IMR-90 (cell line): ENCODE data around the gene TNNI2. TPM values are rescaled to one million over a fixed set of nuclear protein-coding genes. Genes with fewer than 3 reads are reported as not detected.

ENCODE experiments used
- ATAC-seq: fragments of 200-7000 bp; cut with Tn5 transposase; 2 replicates; pipeline ENCODE4 v1.9.1; 2020; ENCODE audit warnings: low read depth, mild to moderate bottlenecking, moderate library complexity
- BruUV-seq: library from RNA; stranded (reverse); fragments of 400-500 nt; replicated peaks from 2 replicates; lab custom pipeline; 2021; lab: Mats Ljungman, UMichigan
- CTCF ChIA-PET: fragments of 300-600 bp; formaldehyde crosslinking; extraction: SDS; loops from one replicate; lab custom pipeline; 2021; ENCODE audit warnings: antibody characterized with exemption; lab: Yijun Ruan, JAX
- POLR2A ChIA-PET: fragments of 300-600 bp; sonication (Branson Sonifier 250); formaldehyde crosslinking; loops from one replicate; lab custom pipeline; 2022; ENCODE audit warnings: antibody characterized with exemption; ENCODE audit not compliant: unreplicated experiment; lab: Charles Lee
- DNase-seq: peaks from one replicate; pipeline ENCODE4 v3.0.0; 2013
- H2AFZ ChIP-seq: replicated peaks from 2 replicates; pipeline ENCODE3; 2013; ENCODE audit warnings: low read length, mild to moderate bottlenecking; ENCODE audit not compliant: poor library complexity
- H2AK5ac ChIP-seq: 2 replicates; pipeline ENCODE4 v1.6.1; 2013; ENCODE audit warnings: low read depth, low read length, inconsistent platforms
- H2AK9ac ChIP-seq: replicated peaks from 2 replicates; pipeline ENCODE3; 2013; ENCODE audit warnings: mild to moderate bottlenecking, low read depth, low read length, moderate library complexity; ENCODE audit not compliant: poor library complexity
- H2BK120ac ChIP-seq: 2 replicates; pipeline ENCODE4 v1.6.1; 2013; ENCODE audit warnings: low read depth, low read length, inconsistent platforms
- H2BK15ac ChIP-seq: 3 replicates; pipeline ENCODE4 v1.6.1; 2013; ENCODE audit warnings: low read depth, low read length, inconsistent platforms
- H2BK20ac ChIP-seq: 2 replicates; pipeline ENCODE4 v1.6.1; 2013; ENCODE audit warnings: low read depth, mild to moderate bottlenecking, inconsistent platforms, low read length, moderate library complexity
- H2BK5ac ChIP-seq: 2 replicates; pipeline ENCODE4 v1.6.1; 2013; ENCODE audit warnings: mild to moderate bottlenecking, low read depth, low read length, inconsistent platforms; ENCODE audit not compliant: poor library complexity, severe bottlenecking
- H3K14ac ChIP-seq: replicated peaks from 2 replicates; pipeline ENCODE4 v1.6.1; 2013; ENCODE audit warnings: low read depth, low read length, inconsistent platforms
- H3K18ac ChIP-seq: 2 replicates; pipeline ENCODE4 v1.6.1; 2013; ENCODE audit warnings: low read depth, low read length, control low read depth
- H3K23ac ChIP-seq: 2 replicates; pipeline ENCODE4 v1.6.1; 2013; ENCODE audit warnings: low read depth, low read length, inconsistent platforms
- H3K27ac ChIP-seq: 2 replicates; pipeline ENCODE4 v1.5.1; 2013; ENCODE audit warnings: mild to moderate bottlenecking, control low read depth, low read length; ENCODE audit not compliant: insufficient read depth
- H3K27me3 ChIP-seq: 2 replicates; pipeline ENCODE4 v1.6.1; 2013; ENCODE audit warnings: low read length; ENCODE audit not compliant: control insufficient read depth, insufficient read depth
- H3K36me3 ChIP-seq: 2 replicates; pipeline ENCODE4 v1.6.1; 2013; ENCODE audit warnings: low read length, mixed read lengths; ENCODE audit not compliant: control insufficient read depth, insufficient read depth
- H3K4ac ChIP-seq: 2 replicates; pipeline ENCODE4 v1.6.1; 2013; ENCODE audit warnings: low read depth, low read length, inconsistent platforms
- H3K4me1 ChIP-seq: 2 replicates; pipeline ENCODE4 v1.6.1; 2013; ENCODE audit warnings: low read length, mixed read lengths; ENCODE audit not compliant: control insufficient read depth, insufficient read depth
- H3K4me2 ChIP-seq: 2 replicates; pipeline ENCODE4 v1.6.1; 2013; ENCODE audit warnings: low read depth, mild to moderate bottlenecking, control low read depth, low read length, moderate library complexity
- H3K4me3 ChIP-seq: 2 replicates; pipeline ENCODE4 v1.5.1; 2013; ENCODE audit warnings: low read depth, mild to moderate bottlenecking, control low read depth, low read length, moderate library complexity; ENCODE audit not compliant: insufficient read depth
- H3K56ac ChIP-seq: 2 replicates; pipeline ENCODE4 v1.6.1; 2013; ENCODE audit warnings: low read length, inconsistent platforms; ENCODE audit not compliant: insufficient read depth; ENCODE audit errors: extremely low read depth
- H3K79me1 ChIP-seq, 2 experiments: 2 replicates each; pipeline ENCODE4 v1.6.1; 2013; ENCODE audit warnings: low read length in 2 of 2, inconsistent platforms in 1 of 2, low read depth in 1 of 2
- H3K9ac ChIP-seq: 2 replicates; pipeline ENCODE4 v1.6.1; 2013; ENCODE audit warnings: low read depth, low read length, control low read depth
- H3K9me1 ChIP-seq: 2 replicates; pipeline ENCODE4 v1.6.1; 2013; ENCODE audit warnings: low read length, inconsistent platforms; ENCODE audit not compliant: insufficient read depth
- H3K9me3 ChIP-seq: 2 replicates; pipeline ENCODE4 v1.6.1; 2013; ENCODE audit warnings: low read length; ENCODE audit not compliant: control insufficient read depth, insufficient read depth
- H4K20me1 ChIP-seq: 2 replicates; pipeline ENCODE4 v1.6.1; 2013; ENCODE audit warnings: low read length, inconsistent platforms; ENCODE audit not compliant: insufficient read depth
- H4K5ac ChIP-seq: 2 replicates; pipeline ENCODE4 v1.6.1; 2013; ENCODE audit warnings: mild to moderate bottlenecking, low read depth, low read length, control low read depth
- H4K8ac ChIP-seq, 2 experiments: 2 replicates each; pipeline ENCODE4 v1.6.1; 2013; ENCODE audit warnings: low read depth in 2 of 2, low read length in 2 of 2, control low read depth in 1 of 2, inconsistent platforms in 1 of 2
- H4K91ac ChIP-seq: 2 replicates; pipeline ENCODE4 v1.6.1; 2013; ENCODE audit warnings: low read depth, low read length, inconsistent platforms; ENCODE audit not compliant: insufficient read depth
- MAZ ChIP-seq: IDR thresholded peaks from 2 replicates; pipeline ENCODE4 v1.6.1; 2012; ENCODE audit warnings: low read depth, mild to moderate bottlenecking, low read length, improper control_type of control experiment, moderate library complexity, borderline replicate concordance
- RAD21 ChIP-seq: IDR thresholded peaks from 2 replicates; pipeline ENCODE4 v1.6.1; 2012; ENCODE audit warnings: low read length, improper control_type of control experiment
- RCOR1 ChIP-seq: IDR thresholded peaks from 2 replicates; pipeline ENCODE4 v1.6.1; 2012; ENCODE audit warnings: mild to moderate bottlenecking, low read length, improper control_type of control experiment; ENCODE audit not compliant: insufficient replicate concordance
- SMC3 ChIP-seq: fragments of 150-350 bp; IDR thresholded peaks from 2 replicates; pipeline ENCODE4 v1.6.1; 2016; ENCODE audit warnings: low read depth, mild to moderate bottlenecking, antibody characterized with exemption, low read length, moderate library complexity
- WGBS, 2 experiments: methylation state at CpG; one replicate each; pipeline versions ENCODE4 v1.1.5 to v1.1.7; 2013; ENCODE audit warnings: missing lambda C conversion rate in 2 of 2; ENCODE audit not compliant: insufficient read length in 1 of 2; ENCODE audit errors: extremely low coverage in 2 of 2; 5-methylcytosine and 5-hydroxymethylcytosine counted together
- dilution Hi-C: fragments of 300-500 bp; cut with HindIII; formaldehyde crosslinking; loops from one replicate; pipeline ENCODE4 v1.14.3; 2018; ENCODE audit warnings: low sequenced_read_pairs; ENCODE audit not compliant: unreplicated experiment
- in situ Hi-C: fragments of 300-500 bp; cut with MboI; formaldehyde crosslinking; loops from 3 replicates; pipeline ENCODE4 v1.14.3; 2019; ENCODE audit warnings: low sequenced_read_pairs, inconsistent platforms, mixed read lengths
- intact Hi-C: fragments of 100-400 bp; cut with micrococcal nuclease; formaldehyde crosslinking; loops from 2 replicates; pipeline ENCODE4 v1.10.0; 2022
- polyA plus RNA-seq, 3 experiments: library from polyadenylated mRNA; depleted of rRNA; stranded (reverse); fragments of >200 nt; gene quantifications; 2 replicates each; pipeline ENCODE4 v1.2.3, GENCODE V29; 2012; ENCODE audit warnings: low replicate concordance in 1 of 3
- total RNA-seq: library from RNA; depleted of rRNA; stranded (reverse); fragments of >200 nt; gene quantifications from 2 replicates; pipeline ENCODE4 v1.2.3, GENCODE V29; 2012

Gene TNNI2
- total and polyA plus RNA-seq, 2 of the 4 experiments (the other 2 are of a cell fraction), result not detected

DNA sequence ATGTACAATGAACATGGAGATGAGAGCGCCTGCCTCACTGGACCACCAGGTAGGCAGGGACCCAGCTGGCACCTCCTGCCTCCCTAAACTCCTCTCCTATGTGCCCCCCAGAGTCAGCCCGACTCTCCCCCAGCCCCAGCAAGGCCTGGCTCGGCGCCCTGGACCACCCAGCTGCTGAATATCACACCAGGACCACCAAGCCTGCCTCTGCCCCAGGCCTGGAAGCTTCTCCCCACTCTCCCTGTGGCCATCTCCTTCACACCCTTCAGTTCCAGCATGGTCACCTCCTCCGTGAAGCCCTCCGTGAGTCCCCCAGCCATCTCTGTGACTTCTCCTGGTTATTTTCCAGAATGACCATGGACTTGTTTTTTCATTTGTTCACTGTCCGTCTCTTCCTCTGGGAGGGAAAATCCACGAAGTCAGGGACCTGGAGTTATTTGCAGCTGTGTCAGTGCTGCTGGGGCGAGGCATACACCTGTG, 7.7 kb downstream of the TNNI2 start:
- Histone ChIP-seq H3K14ac (no peak overlapping the region), H4K5ac (no peak overlapping the region), H2BK5ac (no peak overlapping the region), H4K91ac (no peak overlapping the region), H3K23ac (no peak overlapping the region), H3K36me3 (no peaks in the 10 kb centered on the region), H3K27ac (no peak overlapping the region), H3K9me1 (no peaks in the 10 kb centered on the region), H4K20me1 (no peaks in the 10 kb centered on the region), H3K4me3 (no peak overlapping the region), H3K27me3 (peaks cover 53% of the 10 kb centered on the region), H4K8ac (no peak overlapping the region), H2BK120ac (no peak overlapping the region), H2AK5ac (no peak overlapping the region), H3K18ac (no peak overlapping the region), H2BK15ac (no peak overlapping the region), H2AK9ac (no peak overlapping the region), H2BK20ac (no peak overlapping the region), H3K4me1 (no peaks in the 10 kb centered on the region), H3K4me2 (no peak overlapping the region), H3K79me1 (no peaks in the 10 kb centered on the region), H3K9me3 (no peaks in the 10 kb centered on the region), H3K4ac (no peak overlapping the region), H2AFZ (no peak overlapping the region), H3K56ac (no peak overlapping the region), H3K9ac (no peak overlapping the region)
- intact Hi-C loops, result no loop called here
- no TSS peak for BruUV-seq
- CTCF ChIA-PET, result no interaction called here
- DNase-seq (no peak), ATAC-seq (no peak)
- TF ChIP-seq RAD21, result no peak
- no peak for TF ChIP-seq RCOR1
- TF ChIP-seq MAZ, result no peak
- TF ChIP-seq SMC3, result no peak
- 75% methylated on average over 4 of the region's 9 CpGs; no CpG with 5 or more reads in 1 of the 2 experiments for WGBS, 2 experiments
- dilution Hi-C loops, result no loop called here
- in situ Hi-C loops, result no loop called here
- POLR2A ChIA-PET, result no interaction called here
